Measurements from ENCODE around the gene LPCAT4. TPM values are rescaled to one million over a fixed set of nuclear protein-coding genes. Genes with fewer than 3 reads are reported as not detected.
"Not testable (repeated sequence)": the region's sequence is repeated elsewhere in the genome, so short reads cannot be mapped to it uniquely, and the experiment has no call there.

The LPCAT4 gene
- 1 to 10 TPM; 1.7 to 7.4 (median 4.0) TPM for total RNA-seq

DNA sequence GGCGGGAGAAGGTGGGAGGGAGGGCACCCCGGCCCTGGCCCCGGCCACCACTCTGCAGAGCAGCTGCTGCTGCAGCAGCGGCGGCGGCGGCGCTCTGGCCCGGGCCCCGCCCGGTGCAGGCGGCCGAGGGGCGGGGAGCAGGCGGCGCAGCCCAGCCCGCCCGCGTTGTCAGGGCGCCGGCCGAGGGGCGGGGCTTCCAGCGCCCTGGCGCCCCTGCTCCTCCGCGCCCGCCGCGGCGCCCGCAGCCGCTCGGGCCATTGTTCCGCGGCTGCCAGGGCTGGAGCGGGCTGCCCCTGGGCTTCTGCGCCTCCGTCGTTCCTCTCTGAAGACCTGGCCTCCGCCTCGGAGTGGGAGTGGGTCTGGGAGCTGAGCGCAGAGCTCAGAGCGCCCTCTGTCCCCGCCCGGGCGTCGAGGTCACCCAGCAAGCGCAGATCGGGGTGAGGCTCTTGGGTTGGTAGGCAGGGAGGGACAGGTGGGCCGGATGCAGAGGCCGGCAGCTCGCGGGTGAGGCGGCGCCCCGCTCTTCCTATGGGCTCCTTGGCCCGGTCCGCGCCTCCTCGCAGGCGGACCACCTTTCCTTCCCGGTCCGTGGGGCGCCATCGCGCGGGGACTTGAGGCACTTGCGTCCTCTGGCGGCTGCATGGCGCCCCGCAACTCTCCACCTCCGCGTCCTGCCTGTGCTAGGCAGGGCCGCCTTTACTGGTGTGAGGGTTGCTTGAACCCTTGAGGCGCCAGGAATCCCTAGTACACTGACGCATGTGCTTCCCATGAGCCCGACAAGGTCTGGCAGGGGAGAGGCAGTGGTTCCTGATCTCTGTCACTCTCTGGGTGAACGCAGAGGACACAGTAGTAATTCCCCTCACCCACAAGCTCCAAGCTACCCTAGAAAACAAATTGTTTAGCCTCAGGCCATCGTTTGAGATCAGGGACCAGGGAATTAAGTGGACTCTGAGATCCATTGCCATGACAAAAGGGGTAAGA, at the start of gene LPCAT4:
Gene LPCAT4 (minus strand): TSS at position 96 of the 981 bp plus-strand sequence. CDS start 96 bp downstream, outside the sequence.
- TF ChIP-seq POLR2A (IDR thresholded peaks at IDR 0.05) (peak; percentile 56 to 59), CTCF (IDR thresholded peaks at IDR 0.05 in 4 of 5, conservative IDR thresholded peaks at IDR 0.05 in 1 of 5) (peak; percentile 88 to 98 (median 97))
- DNase-seq = peak; percentile 76 to 82
- H3K9me3 ChIP-seq = no peaks in the 10 kb centered on the region
- ATAC-seq = peak; percentile 91 to 92
- intact Hi-C loops (cut with DNase I; ENCODE audit: low total_unique reads) = loop anchor here (1.0 to 5.0 kb wide), 2 partner anchors 24 to 125 kb away; partner anchors contain the start of genes NOP10 and NUTM1
- peaks cover 14 to 21% of the 10 kb centered on the region in 2 donors for H3K4me1 ChIP-seq
- H3K36me3 ChIP-seq = no peaks in the 10 kb centered on the region
- peak within 1 kb of the TSS; percentile 92 to 99 (median 96) for H3K27ac ChIP-seq
- H3K4me3 ChIP-seq = peak within 1 kb of the TSS; percentile 88 to 98 (median 92)
- in situ Hi-C loops (cut with MboI; ENCODE audit: low sequenced_read_pairs in 4 of 4) = loop anchor here in 2 of 4 donors (10.0 to 25.0 kb wide), 4 partner anchors 123 to 620 kb away; partner anchors contain the start of genes EMC4 (in 1 of the 2) and ZNF770 (in 1 of the 2)
- H3K27me3 ChIP-seq = no peaks in the 10 kb centered on the region

- in situ Hi-C loops (cut with MboI; ENCODE audit: low sequenced_read_pairs in 4 of 4); DNase-seq; ATAC-seq: not testable (repeated sequence)
Measured at GRCh38 chr15:34409511-34409910, 42.5 kb upstream of the LPCAT4 start.

GRCh38 chr15:34408973-34409372, 42.0 kb upstream of the LPCAT4 start:
- H3K27me3 ChIP-seq; H3K36me3 ChIP-seq; DNase-seq; H3K4me1 ChIP-seq; H3K9me3 ChIP-seq; ATAC-seq; H3K27ac ChIP-seq; in situ Hi-C loops (cut with MboI; ENCODE audit: low sequenced_read_pairs in 4 of 4); intact Hi-C loops (cut with DNase I; ENCODE audit: low total_unique reads); H3K4me3 ChIP-seq: not testable (repeated sequence)

More at GRCh38 chr15:34409511-34409910, 42.5 kb upstream of the LPCAT4 start:
- H3K36me3 ChIP-seq; H3K4me3 ChIP-seq; H3K9me3 ChIP-seq; H3K4me1 ChIP-seq; H3K27me3 ChIP-seq; intact Hi-C loops (cut with DNase I; ENCODE audit: low total_unique reads); H3K27ac ChIP-seq: not testable (repeated sequence)

GRCh38 chr15:34403899-34404298, 36.9 kb upstream of the LPCAT4 start:
- H3K4me1 ChIP-seq; H3K9me3 ChIP-seq; H3K4me3 ChIP-seq; ATAC-seq; intact Hi-C loops (cut with DNase I; ENCODE audit: low total_unique reads); in situ Hi-C loops (cut with MboI; ENCODE audit: low sequenced_read_pairs in 4 of 4); DNase-seq; H3K36me3 ChIP-seq; H3K27me3 ChIP-seq; H3K27ac ChIP-seq: not testable (repeated sequence)

DNA sequence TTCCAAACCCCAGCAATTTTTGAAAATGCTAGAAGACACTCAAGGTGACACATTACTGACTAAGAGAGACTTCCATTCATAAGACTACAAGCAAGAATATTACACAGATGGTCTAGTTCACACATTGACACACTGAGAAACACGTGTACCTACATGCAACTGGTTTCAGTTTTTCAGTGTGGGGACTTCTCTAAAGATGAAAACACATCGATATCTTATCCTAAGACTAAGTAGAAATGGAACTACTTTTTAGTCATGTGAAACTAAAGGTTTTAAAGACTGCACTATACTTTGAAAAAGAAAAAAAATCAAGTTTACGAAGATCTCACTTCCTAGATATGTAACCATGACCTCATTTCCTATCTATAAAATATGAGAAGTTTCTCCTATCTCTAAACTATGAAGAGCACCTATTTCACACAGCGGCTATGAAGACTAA, 36.2 kb upstream of the LPCAT4 start:
- intact Hi-C loops (cut with DNase I; ENCODE audit: low total_unique reads); H3K9me3 ChIP-seq; in situ Hi-C loops (cut with MboI; ENCODE audit: low sequenced_read_pairs in 4 of 4); H3K4me3 ChIP-seq; ATAC-seq; DNase-seq; H3K36me3 ChIP-seq; H3K27ac ChIP-seq; H3K4me1 ChIP-seq; H3K27me3 ChIP-seq: not testable (repeated sequence)

DNA sequence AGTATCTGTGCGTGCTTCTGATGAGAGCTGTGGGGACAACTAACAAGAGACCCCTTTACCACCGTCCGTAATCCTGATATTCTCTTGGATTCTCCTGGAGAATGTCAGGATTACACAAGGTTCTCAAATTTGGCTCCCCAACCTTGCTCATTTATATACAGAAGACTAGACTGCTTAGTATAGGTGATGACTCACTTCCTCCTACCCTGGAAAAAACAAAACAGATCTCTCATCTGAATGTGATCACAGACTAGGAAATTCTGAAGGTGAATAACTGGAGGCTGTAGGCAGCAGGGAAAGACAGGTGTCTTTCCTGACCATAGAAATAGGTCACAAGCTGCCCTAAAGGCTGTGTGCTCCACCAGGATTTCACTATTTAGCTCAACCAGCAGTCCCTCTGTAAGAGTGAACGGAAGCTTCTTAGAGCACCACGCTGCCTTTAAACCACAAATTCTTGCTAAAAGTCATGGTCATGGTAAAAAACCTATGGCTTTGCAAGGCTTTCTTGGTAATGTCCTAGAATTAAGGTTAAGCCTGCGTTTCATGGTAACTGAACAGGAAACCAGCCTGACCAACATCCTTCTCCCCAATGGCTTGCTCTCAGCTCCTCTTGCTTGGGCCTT, 30.8 kb upstream of the LPCAT4 start:
- H3K4me1 ChIP-seq; intact Hi-C loops (cut with DNase I; ENCODE audit: low total_unique reads); in situ Hi-C loops (cut with MboI; ENCODE audit: low sequenced_read_pairs in 4 of 4); DNase-seq; H3K9me3 ChIP-seq; H3K4me3 ChIP-seq; H3K36me3 ChIP-seq; H3K27ac ChIP-seq; H3K27me3 ChIP-seq: not testable (repeated sequence)
- ATAC-seq = peak; percentile 36 to 51

DNA sequence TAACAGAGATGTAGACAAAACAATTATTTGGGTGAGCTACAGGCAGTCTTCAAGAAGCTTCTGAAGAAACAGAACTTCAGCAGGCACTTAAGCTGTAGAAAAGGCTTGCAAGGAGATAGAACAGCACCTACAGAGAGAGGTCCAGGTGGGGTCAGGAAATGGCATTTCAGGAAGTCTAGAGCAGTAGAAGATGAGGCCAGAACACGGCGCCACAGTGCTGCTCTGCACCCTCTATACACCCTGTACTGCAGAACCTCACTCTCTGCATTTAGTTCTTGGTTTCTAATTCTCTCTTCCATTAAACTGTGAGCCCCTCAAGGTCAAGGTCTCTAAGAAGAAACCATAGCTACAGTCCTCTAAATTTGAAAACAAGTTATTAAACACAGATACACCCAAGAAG, 26.0 kb upstream of the LPCAT4 start:
- intact Hi-C loops (cut with DNase I; ENCODE audit: low total_unique reads); H3K9me3 ChIP-seq; in situ Hi-C loops (cut with MboI; ENCODE audit: low sequenced_read_pairs in 4 of 4); H3K27ac ChIP-seq; H3K4me1 ChIP-seq; ATAC-seq; DNase-seq; H3K4me3 ChIP-seq; H3K27me3 ChIP-seq; H3K36me3 ChIP-seq: not testable (repeated sequence)

DNA sequence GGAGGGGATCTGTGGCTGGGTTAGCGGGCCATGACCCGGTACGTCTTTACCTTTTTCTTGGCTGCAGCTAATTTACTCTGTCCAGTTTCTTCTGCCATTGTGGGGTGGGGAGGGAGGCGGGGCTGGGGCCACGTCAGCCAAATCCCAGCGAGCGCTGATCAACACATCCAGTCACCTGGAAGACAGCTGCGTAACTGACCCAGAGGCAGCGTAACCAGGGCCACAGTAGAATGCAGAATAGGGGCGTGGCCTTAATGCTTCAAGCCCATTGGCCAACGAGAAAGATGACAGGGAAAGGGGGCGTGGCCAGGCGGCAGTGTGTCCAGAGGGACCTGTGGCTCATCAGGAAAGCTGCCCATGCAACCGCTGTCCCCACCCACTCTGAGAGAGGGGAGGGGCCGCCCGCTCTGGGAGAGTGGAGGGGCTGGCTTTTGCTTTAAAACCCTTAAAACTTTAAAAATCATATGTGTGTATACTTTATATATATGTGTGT, 22.6 kb upstream of the LPCAT4 start:
- H3K36me3 ChIP-seq; H3K9me3 ChIP-seq; H3K27me3 ChIP-seq; in situ Hi-C loops (cut with MboI; ENCODE audit: low sequenced_read_pairs in 4 of 4); intact Hi-C loops (cut with DNase I; ENCODE audit: low total_unique reads); H3K27ac ChIP-seq; H3K4me3 ChIP-seq; H3K4me1 ChIP-seq; DNase-seq; ATAC-seq: not testable (repeated sequence)

- H3K36me3 ChIP-seq; H3K9me3 ChIP-seq; H3K4me3 ChIP-seq; DNase-seq; in situ Hi-C loops (cut with MboI; ENCODE audit: low sequenced_read_pairs in 4 of 4); ATAC-seq; H3K27me3 ChIP-seq; H3K27ac ChIP-seq; intact Hi-C loops (cut with DNase I; ENCODE audit: low total_unique reads); H3K4me1 ChIP-seq: not testable (repeated sequence)
Measured at GRCh38 chr15:34381829-34382521, 15.0 kb upstream of the LPCAT4 start.

- H3K4me3 ChIP-seq; intact Hi-C loops (cut with DNase I; ENCODE audit: low total_unique reads); in situ Hi-C loops (cut with MboI; ENCODE audit: low sequenced_read_pairs in 4 of 4); H3K27ac ChIP-seq; H3K4me1 ChIP-seq; H3K36me3 ChIP-seq; H3K9me3 ChIP-seq; ATAC-seq; H3K27me3 ChIP-seq; DNase-seq: not testable (repeated sequence)
Measured at GRCh38 chr15:34380491-34380890, 13.5 kb upstream of the LPCAT4 start.

Measured in gastrocnemius medialis (tissue), 4 donors.